Ascending aorta (tissue), 2 donors: ENCODE measurements around the gene ABLIM2. TPM values are rescaled to one million over a fixed set of nuclear protein-coding genes. Genes with fewer than 3 reads are reported as not detected.

Experiments
- DNase-seq, 2 donors: peaks; one replicate each; pipeline ENCODE4 v3.0.0-alpha.2; 2019; ENCODE audit warnings: low spot score in 2 of 2
- H3K27ac ChIP-seq, 2 donors: fragments of 200-600 bp; sonication (generic); one replicate each; pipeline ENCODE4 v1.5.1; 2016 to 2017; ENCODE audit warnings: mild to moderate bottlenecking in 1 of 2
- H3K27me3 ChIP-seq: fragments of 200-600 bp; sonication (generic); one replicate; pipeline ENCODE4 v1.5.1; 2017
- H3K36me3 ChIP-seq, 2 donors: fragments of 200-600 bp; sonication (generic); one replicate each; pipeline ENCODE4 v1.5.1; 2016
- H3K4me1 ChIP-seq, 2 donors: fragments of 200-600 bp; sonication (generic); one replicate each; pipeline ENCODE4 v1.5.1; 2016 to 2017; ENCODE audit warnings: mild to moderate bottlenecking in 1 of 2
- H3K4me3 ChIP-seq, 2 donors: fragments of 200-600 bp; sonication (generic); one replicate each; pipeline ENCODE4 v1.5.1; 2016 to 2017; ENCODE audit warnings: mild to moderate bottlenecking in 1 of 2
- H3K9me3 ChIP-seq, 2 donors: fragments of 200-600 bp; sonication (generic); one replicate each; pipeline ENCODE4 v1.5.1; 2016
- CTCF ChIP-seq, 3 experiments: fragments of 200-600 bp in 2 of 3; fragments of 450-650 bp in 1 of 3; sonication (generic) in 2 of 3; IDR thresholded peaks; one replicate each; pipeline ENCODE4 v1.5.1; 2016 to 2019; ENCODE audit warnings: antibody characterized with exemption in 3 of 3, mild to moderate bottlenecking in 1 of 3, moderate library complexity in 1 of 3
- intact Hi-C: fragments of 100-400 bp; cut with DNase I; formaldehyde crosslinking; loops from one replicate; pipeline ENCODE4 v1.15.1; 2023
- total RNA-seq: library from RNA; depleted of rRNA; stranded (reverse); fragments of >200 nt; gene quantifications from one replicate; pipeline ENCODE4 v1.1.0, GENCODE V29; 2016

ABLIM2 gene
- total RNA-seq, 1 donor from 2014 or later = 30.8 TPM

DNA sequence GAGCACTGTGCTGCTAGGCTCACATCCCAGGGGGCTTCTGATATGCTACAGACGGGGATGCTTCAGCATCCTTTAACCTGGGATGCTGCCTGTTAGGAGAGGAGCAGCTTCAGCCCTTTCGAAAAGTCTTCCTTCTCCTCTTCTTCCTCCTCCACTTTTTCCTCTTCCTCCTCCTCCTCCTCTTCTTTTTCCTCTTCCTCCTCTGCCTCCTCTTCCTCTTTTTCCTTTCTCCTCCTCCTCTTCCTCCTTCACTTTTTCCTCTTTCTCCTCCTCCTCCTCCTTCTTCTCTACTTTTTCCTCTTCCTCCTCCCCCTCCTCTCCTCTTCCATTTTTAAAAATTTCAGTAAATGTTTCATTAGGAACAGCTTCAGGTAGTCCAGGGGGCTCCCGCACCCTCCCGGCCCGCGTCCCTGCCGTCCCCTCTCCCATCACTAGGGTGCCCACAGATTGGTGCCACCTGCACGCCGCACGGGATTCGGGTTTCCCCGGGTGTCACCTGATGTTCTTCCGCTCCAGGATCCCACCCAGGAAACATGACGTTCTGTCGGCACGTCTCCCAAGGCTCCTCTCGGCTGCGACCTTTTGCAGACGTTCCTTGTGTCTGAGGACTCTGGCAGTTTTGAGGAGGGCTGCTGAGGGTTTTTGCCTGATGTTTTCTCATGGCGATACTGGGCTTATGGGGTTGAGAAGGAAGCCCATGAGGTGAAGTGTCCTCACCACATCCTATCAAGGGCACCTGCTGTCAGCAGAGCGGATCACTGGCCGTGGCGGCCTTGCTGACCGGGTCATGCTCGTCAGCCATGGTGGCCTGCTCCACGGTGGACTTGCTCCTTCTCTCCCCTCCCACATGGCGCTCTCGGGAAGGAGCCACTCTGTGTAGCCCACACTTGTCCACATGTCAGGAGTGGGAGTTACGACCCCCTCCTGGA, 135.6 kb downstream of the ABLIM2 start:
- Histone ChIP-seq H3K27me3 (no peaks in the 10 kb centered on the region), H3K36me3 (peaks cover 0 to 4% of the 10 kb centered on the region in 2 donors), H3K4me3 (no peak overlapping the region), H3K27ac (no peak overlapping the region), H3K4me1 (no peaks in the 10 kb centered on the region), H3K9me3 (no peaks in the 10 kb centered on the region)
- no peak for DNase-seq
- intact Hi-C loops = no loop called here
- no peak for TF ChIP-seq CTCF (IDR thresholded peaks at IDR 0.05)

DNA sequence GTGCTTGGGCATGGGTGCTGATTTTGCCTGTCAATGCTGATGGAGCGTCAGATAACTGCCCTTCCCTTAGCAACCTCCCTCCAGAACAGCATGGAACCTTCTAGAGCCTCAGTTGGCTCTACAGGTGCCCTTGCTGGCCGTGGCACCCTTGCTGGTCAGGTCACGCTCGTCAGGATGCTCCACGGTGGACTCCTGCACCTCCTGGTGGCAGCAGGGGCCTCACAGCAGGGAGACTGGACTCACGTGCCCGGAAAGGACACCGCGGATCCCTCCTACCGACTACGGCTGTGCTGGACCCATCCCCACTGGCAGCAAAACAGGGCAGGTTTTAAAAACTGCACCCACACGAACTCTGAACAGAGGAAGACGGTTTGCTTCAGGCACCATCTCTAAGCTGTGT, 136.8 kb downstream of the ABLIM2 start:
- TF ChIP-seq CTCF (IDR thresholded peaks at IDR 0.05) = no peak
- H3K27ac ChIP-seq = no peak overlapping the region
- H3K27me3 ChIP-seq = no peaks in the 10 kb centered on the region
- no peak overlapping the region for H3K4me3 ChIP-seq
- intact Hi-C loops = no loop called here
- DNase-seq = no peak
- H3K9me3 ChIP-seq = no peaks in the 10 kb centered on the region
- H3K36me3 ChIP-seq = peaks cover 0 to under 1% of the 10 kb centered on the region in 2 donors
- H3K4me1 ChIP-seq = no peaks in the 10 kb centered on the region

GRCh38 chr4:8019396-8020365, 138.9 kb downstream of the ABLIM2 start:
- no peak overlapping the region for H3K27ac ChIP-seq
- intact Hi-C loops = no loop called here
- no peaks in the 10 kb centered on the region for H3K4me1 ChIP-seq
- no peaks in the 10 kb centered on the region for H3K9me3 ChIP-seq
- no peak overlapping the region for H3K4me3 ChIP-seq
- no peak for TF ChIP-seq CTCF (IDR thresholded peaks at IDR 0.05)
- no peaks in the 10 kb centered on the region for H3K27me3 ChIP-seq
- no peaks in the 10 kb centered on the region for H3K36me3 ChIP-seq
- no peak for DNase-seq

DNA sequence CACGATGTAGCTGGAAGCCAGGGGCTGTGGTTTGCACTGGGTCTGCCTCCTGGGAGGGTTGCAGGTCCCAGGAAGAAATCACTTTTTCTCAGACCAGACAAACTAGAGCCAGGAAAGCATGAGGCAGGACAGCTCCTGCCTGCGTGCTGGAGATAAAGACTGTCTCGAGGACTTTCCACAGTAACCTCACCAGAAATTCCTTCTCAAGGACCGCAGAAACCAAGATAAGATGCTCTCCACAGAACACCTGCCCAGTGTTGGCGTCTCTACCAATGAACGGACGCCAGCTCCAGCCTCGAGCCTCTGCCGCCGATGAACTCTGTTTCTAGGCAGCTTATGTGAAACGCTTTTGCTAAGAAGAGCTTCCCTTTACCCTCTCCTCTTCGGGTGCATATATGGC, 142.1 kb downstream of the ABLIM2 start:
- DNase-seq = no peak
- no peak overlapping the region for H3K27ac ChIP-seq
- no peaks in the 10 kb centered on the region for H3K9me3 ChIP-seq
- no peak for TF ChIP-seq CTCF (IDR thresholded peaks at IDR 0.05)
- H3K4me3 ChIP-seq = no peak overlapping the region
- intact Hi-C loops = no loop called here
- no peaks in the 10 kb centered on the region for H3K36me3 ChIP-seq
- no peaks in the 10 kb centered on the region for H3K4me1 ChIP-seq
- H3K27me3 ChIP-seq = no peaks in the 10 kb centered on the region

DNA sequence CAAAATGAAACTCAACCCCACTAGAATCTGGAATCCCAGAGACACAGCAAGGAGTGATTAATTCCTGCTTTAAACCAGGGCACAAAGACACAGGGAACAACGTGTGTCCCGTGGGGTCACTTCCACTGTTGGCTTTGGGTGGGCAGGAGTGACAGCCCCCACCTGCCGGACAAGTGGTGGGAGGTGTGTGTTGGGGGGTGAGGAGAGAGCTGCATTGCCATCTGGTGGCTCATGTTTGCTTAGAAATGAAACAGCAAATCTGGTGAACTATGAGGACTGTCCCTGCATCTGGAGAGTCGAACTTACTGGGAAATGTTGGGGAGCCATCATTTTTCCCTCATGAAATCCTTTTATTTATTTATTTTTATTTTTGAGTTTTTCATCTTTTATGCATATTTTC, 143.1 kb downstream of the ABLIM2 start:
- DNase-seq = no peak
- intact Hi-C loops = no loop called here
- H3K4me1 ChIP-seq = no peaks in the 10 kb centered on the region

More for the DNA sequence above, 143.1 kb downstream of the ABLIM2 start:
- Histone ChIP-seq H3K9me3 (no peaks in the 10 kb centered on the region), H3K4me3 (no peak overlapping the region), H3K36me3 (no peaks in the 10 kb centered on the region), H3K27me3 (no peaks in the 10 kb centered on the region), H3K27ac (no peak overlapping the region)
- TF ChIP-seq CTCF (IDR thresholded peaks at IDR 0.05) = peak in 1 of 3 experiments; percentile 19
